HEK293T (cell line): ENCODE data around the gene CPTP.

Experiments
- CTCF ChIA-PET: fragments of 350-600 bp; formaldehyde crosslinking; extraction: SDS; loops from one replicate; lab custom pipeline; 2021; ENCODE audit warnings: antibody characterized with exemption, inconsistent platforms; lab: Yijun Ruan, JAX
- POLR2A ChIA-PET: fragments of 350-600 bp; formaldehyde crosslinking; extraction: SDS; loops from one replicate; lab custom pipeline; 2020; ENCODE audit warnings: antibody characterized with exemption, inconsistent platforms; lab: Yijun Ruan, JAX
- DNase-seq: peaks from one replicate; pipeline ENCODE4 v3.0.0; 2012; ENCODE audit warnings: mixed read lengths; ENCODE audit errors: extremely low spot score
- ARNT ChIP-seq: fragments of 450-650 bp; IDR thresholded peaks from 2 replicates; pipeline ENCODE4 v1.6.1; 2017; ENCODE audit warnings: mild to moderate bottlenecking
- BHLHE40 ChIP-seq: fragments of 450-650 bp; IDR thresholded peaks from 2 replicates; pipeline ENCODE4 v1.6.1; 2016; ENCODE audit warnings: mild to moderate bottlenecking, moderate library complexity, borderline replicate concordance
- CTBP1 ChIP-seq: fragments of 450-650 bp; IDR thresholded peaks from 2 replicates; pipeline ENCODE4 v1.6.1; 2016; ENCODE audit warnings: borderline replicate concordance
- ELF4 ChIP-seq: fragments of 450-650 bp; IDR thresholded peaks from 2 replicates; pipeline ENCODE4 v1.6.1; 2017; ENCODE audit warnings: antibody characterized with exemption
- FOXA1 ChIP-seq: fragments of 450-650 bp; IDR thresholded peaks from 2 replicates; pipeline ENCODE4 v1.6.1; 2016; ENCODE audit warnings: mild to moderate bottlenecking
- FOXK2 ChIP-seq: fragments of 450-650 bp; IDR thresholded peaks from 2 replicates; pipeline ENCODE4 v1.6.1; 2016; ENCODE audit warnings: mild to moderate bottlenecking
- FOXM1 ChIP-seq: fragments of 450-650 bp; IDR thresholded peaks from 2 replicates; pipeline ENCODE4 v1.6.1; 2017; ENCODE audit warnings: mild to moderate bottlenecking, borderline replicate concordance
- HDGF ChIP-seq: fragments of 450-650 bp; IDR thresholded peaks from 2 replicates; pipeline ENCODE4 v1.6.1; 2017; ENCODE audit warnings: antibody characterized with exemption, borderline replicate concordance
- L3MBTL2 ChIP-seq: fragments of 450-650 bp; conservative IDR thresholded peaks from 2 replicates; pipeline ENCODE4 v1.6.1; 2016; ENCODE audit warnings: mild to moderate bottlenecking
- LEF1 ChIP-seq: fragments of 450-650 bp; IDR thresholded peaks from 2 replicates; pipeline ENCODE4 v1.6.1; 2017; ENCODE audit warnings: mild to moderate bottlenecking, borderline replicate concordance
- NFRKB ChIP-seq: fragments of 450-650 bp; IDR thresholded peaks from 2 replicates; pipeline ENCODE4 v1.6.1; 2016; ENCODE audit warnings: mild to moderate bottlenecking, moderate library complexity
- SP1 ChIP-seq: fragments of 450-650 bp; IDR thresholded peaks from 2 replicates; pipeline ENCODE4 v1.6.1; 2017
- SUZ12 ChIP-seq: fragments of 450-650 bp; IDR thresholded peaks from 2 replicates; pipeline ENCODE4 v1.6.1; 2016; ENCODE audit warnings: mild to moderate bottlenecking
- TARDBP ChIP-seq: fragments of 450-650 bp; IDR thresholded peaks from 2 replicates; pipeline ENCODE4 v1.6.1; 2016
- ZNF384 ChIP-seq: fragments of 450-650 bp; IDR thresholded peaks from 2 replicates; pipeline ENCODE4 v1.6.1; 2016
- TF ChIP-seq, protein P1 (sequence below): fragments of 450-650 bp; IDR thresholded peaks from 2 replicates; pipeline ENCODE4 v1.6.1; 2016

Gene CPTP

DNA sequence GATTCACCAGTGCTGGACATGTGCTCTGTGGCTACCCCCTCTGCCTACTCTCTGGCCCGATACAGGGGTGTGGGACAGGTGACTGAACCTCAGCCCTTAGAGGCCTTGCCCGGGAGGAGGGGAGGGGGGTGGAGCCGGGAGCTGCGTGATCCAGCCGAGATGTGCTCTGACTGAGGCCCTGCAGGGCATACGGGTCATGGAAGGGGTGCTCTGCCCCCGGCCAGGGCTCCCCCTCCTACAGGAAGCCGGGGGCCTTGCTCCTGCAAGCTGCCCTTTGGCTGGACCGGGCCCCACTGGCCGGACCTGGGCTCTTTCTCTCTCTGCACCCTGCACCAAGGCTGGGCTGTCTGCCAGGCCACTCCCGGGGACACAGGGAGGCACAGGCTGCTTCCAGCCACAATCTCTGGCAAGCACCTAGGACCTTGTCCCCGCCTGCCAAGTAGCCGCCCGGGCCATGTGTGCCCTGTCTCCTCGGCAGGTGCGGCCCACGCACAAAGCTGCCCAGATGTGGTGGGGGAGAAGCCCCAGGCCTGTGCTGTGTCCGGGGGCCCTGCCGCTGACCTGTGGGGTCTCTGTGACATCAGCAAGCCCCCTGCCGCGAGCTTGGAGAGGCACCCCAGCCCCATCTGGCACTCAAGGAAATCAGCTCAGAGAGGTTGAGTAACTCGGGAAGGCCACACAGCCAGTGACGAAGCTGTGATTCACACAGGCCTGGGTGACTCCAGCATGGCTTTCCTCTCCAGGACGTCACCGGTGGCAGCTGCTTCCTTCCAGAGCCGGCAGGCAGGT, 42.9 kb upstream of the CPTP start:
- ChIA-PET POLR2A (no interaction called here), CTCF (interaction anchor here (1.4 kb wide), 1 partner anchor 10 kb away, joined by 3 read pairs; no protein-coding TSS in a partner anchor)
- TF ChIP-seq TARDBP (no peak), ZNF384 (no peak), HDGF (no peak), FOXM1 (no peak), ARNT (no peak), FOXA1 (no peak), BHLHE40 (no peak)
- TF ChIP-seq, protein P1, sequence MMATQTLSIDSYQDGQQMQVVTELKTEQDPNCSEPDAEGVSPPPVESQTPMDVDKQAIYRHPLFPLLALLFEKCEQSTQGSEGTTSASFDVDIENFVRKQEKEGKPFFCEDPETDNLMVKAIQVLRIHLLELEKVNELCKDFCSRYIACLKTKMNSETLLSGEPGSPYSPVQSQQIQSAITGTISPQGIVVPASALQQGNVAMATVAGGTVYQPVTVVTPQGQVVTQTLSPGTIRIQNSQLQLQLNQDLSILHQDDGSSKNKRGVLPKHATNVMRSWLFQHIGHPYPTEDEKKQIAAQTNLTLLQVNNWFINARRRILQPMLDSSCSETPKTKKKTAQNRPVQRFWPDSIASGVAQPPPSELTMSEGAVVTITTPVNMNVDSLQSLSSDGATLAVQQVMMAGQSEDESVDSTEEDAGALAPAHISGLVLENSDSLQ: no peak
- DNase-seq: no peak

DNA sequence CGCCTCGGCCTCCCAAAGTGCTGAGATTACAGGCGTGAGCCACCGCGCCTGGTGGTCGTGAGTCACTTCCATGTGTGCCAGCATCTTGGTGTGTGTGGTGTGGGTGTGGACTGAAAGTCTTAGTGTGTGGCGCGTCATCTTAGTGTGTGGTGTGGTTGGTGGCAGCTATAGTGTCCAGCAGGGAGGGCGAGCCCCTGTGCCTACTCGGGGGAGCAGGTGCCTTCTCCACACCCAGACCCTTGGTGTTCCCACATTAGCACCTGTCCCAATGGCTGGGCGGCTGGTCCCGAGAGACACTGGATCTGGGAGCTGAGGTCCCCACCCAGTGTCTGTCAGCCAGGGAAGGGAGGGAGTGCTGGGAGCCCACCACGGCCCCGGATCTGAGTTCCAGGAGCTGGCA, 41.6 kb upstream of the CPTP start:
- CTCF ChIA-PET: interaction anchor here (1.4 kb wide), 1 partner anchor 9 kb away, joined by 3 read pairs; no protein-coding TSS in a partner anchor
- no peak for DNase-seq
- POLR2A ChIA-PET: no interaction called here

DNA sequence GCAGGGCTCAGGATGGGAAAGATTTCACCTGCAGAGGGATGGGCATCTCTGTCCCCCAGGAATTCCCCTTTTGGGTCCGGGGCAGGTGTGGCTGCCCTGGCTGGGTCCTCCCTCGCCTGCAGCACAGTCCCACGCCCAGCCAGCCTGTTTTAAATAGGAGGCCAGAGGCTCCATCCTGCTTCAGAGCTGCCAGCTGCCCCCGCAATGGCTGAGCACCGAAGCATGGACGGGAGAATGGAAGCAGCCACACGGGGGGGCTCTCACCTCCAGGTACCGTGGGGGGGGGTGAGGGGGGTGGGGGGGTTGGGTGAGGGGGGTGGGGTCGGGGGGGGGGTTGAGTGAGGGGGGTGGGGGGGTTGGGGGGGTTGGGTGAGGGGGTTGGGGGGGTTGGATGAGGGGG, 40.8 kb upstream of the CPTP start:
- POLR2A ChIA-PET: no interaction called here
- TF ChIP-seq SUZ12 (no peak), HDGF (no peak), FOXA1 (no peak), FOXM1 (no peak), ZNF384 (no peak), ARNT (no peak), BHLHE40 (no peak)
- TF ChIP-seq, protein P1: no peak
- CTCF ChIA-PET: no interaction called here
- peak; percentile 45 for DNase-seq

More for the DNA sequence above, 41.6 kb upstream of the CPTP start:
- no peak for TF ChIP-seq FOXA1
- no peak for TF ChIP-seq SUZ12
- no peak for TF ChIP-seq ELF4
- TF ChIP-seq, protein P1: no peak
- no peak for TF ChIP-seq SP1
- no peak for TF ChIP-seq L3MBTL2
- no peak for TF ChIP-seq LEF1
- TF ChIP-seq NFRKB: no peak
- TF ChIP-seq TARDBP: no peak
- no peak for TF ChIP-seq BHLHE40
- no peak for TF ChIP-seq HDGF
- TF ChIP-seq ARNT: no peak
- no peak for TF ChIP-seq ZNF384
- TF ChIP-seq FOXK2: no peak

DNA sequence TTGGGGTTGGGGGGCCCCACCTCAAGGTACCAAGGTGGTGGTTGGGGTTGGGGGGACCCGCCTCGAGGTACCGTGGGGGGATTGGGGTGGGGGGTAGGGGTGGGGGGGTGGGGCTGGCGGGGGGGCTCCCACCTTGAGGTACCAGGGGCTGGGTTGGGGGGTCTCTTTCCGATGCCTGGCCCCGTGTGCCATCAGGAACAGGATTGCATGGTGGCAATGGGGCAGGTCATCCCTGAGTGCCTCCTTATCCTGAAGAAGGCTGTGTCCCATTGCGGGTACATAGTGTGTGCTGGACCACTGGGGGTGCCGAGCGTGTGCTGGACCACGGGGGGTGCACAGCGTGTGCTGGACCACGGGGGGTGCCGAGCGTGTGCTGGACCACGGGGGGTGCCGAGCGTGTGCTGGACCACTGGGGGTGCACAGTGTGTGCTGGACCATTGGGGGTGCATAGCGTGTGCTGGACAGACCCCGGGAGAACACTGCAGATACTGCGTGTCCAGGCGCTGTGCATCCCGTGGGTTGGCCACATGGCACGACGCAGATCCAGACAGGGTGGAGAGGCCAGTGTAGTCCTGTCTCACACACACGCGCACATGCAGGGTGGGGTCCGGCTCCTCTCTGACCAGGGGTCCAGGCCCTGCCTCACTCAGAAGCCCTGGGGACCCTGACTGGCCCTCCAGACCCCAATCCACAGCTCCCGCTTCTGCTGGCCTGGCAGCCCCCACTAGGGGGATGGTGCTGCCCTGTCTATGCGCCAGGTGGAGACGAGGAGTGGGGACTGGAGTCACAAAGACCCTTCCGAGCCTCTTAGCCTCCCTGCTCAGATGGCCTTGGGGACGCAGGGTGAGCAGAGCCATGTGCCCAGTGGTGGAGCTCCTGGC, 40.1 kb upstream of the CPTP start:
- no peak for DNase-seq
- TF ChIP-seq, protein P1: no peak
- TF ChIP-seq SUZ12 (no peak), LEF1 (no peak), ZNF384 (no peak), HDGF (no peak), NFRKB (no peak), FOXM1 (no peak), FOXK2 (no peak), FOXA1 (no peak), ARNT (no peak)
- ChIA-PET CTCF (no interaction called here), POLR2A (interaction anchor here (2.1 kb wide), 1 partner anchor 11 kb away, joined by 8 read pairs; the partner anchor contains the start of gene UBE2J2)

DNA sequence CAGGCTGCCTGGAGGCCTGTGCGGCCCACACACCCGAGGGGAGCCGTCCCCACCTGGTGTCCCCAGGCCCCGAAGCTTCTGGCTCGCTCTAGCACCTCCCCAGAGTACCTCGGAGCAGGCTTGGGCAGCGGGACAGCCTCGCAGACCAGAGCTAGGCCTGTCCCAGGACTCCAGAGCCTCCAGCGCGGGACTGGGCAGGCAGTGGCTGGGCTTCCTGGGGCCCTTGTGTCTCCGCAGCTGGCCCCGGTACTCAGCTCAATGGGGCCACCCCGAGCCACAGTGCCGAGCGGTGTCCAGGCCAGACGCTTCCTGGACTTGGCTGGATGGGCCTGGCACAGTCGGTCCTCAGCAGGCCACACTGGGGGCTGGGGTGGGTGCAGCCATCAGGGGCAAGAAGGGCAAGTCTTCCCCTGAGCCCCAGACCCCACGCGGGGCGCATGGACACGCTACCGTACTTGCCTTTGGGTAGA, 39.5 kb upstream of the CPTP start:
- TF ChIP-seq BHLHE40 (no peak), L3MBTL2 (no peak), LEF1 (no peak), ARNT (no peak), FOXK2 (no peak), FOXM1 (no peak), ZNF384 (no peak), ELF4 (no peak), CTBP1 (no peak)
- TF ChIP-seq, protein P1: no peak
- ChIA-PET CTCF (no interaction called here), POLR2A (interaction anchor here (2.1 kb wide), 1 partner anchor 11 kb away, joined by 8 read pairs; the partner anchor contains the start of gene UBE2J2)
- DNase-seq: no peak
